Large intestine (tissue), 3 donors: Measurements from ENCODE around the gene PRKAG2. TPM values are rescaled to one million over a fixed set of nuclear protein-coding genes. Genes with fewer than 3 reads are reported as not detected.
"Not testable (repeated sequence)": the region's sequence is repeated elsewhere in the genome, so short reads cannot be mapped to it uniquely, and the experiment has no call there.

ENCODE experiments used
- DNase-seq, 2 donors: peaks; one replicate each; pipeline versions ENCODE4 v3.0.0 to v3.0.0-alpha.2; 2013
- H3K27ac ChIP-seq: one replicate; pipeline ENCODE4 v1.5.1; 2013; ENCODE audit warnings: low read length
- H3K27me3 ChIP-seq: 2 replicates; pipeline ENCODE4 v1.6.1; 2013; ENCODE audit warnings: low read length; ENCODE audit not compliant: control insufficient read depth, insufficient read depth
- H3K36me3 ChIP-seq: 2 replicates; pipeline ENCODE4 v1.6.1; 2013; ENCODE audit warnings: low read length; ENCODE audit not compliant: control insufficient read depth, insufficient read depth
- H3K4me1 ChIP-seq: one replicate; pipeline ENCODE4 v1.6.1; 2013; ENCODE audit warnings: low read length; ENCODE audit not compliant: control insufficient read depth, insufficient read depth
- H3K4me3 ChIP-seq: one replicate; pipeline ENCODE4 v1.5.1; 2013; ENCODE audit warnings: low read length
- H3K9me3 ChIP-seq: one replicate; pipeline ENCODE4 v1.6.1; 2013; ENCODE audit warnings: mild to moderate bottlenecking, low read depth, low read length, moderate library complexity; ENCODE audit not compliant: control insufficient read depth
- WGBS: methylation state at CpG from one replicate; pipeline ENCODE4 v1.1.5; 2013; ENCODE audit warnings: low lambda C conversion rate; ENCODE audit not compliant: insufficient coverage; 5-methylcytosine and 5-hydroxymethylcytosine counted together
- polyA plus RNA-seq: library from polyadenylated mRNA; unstranded; fragments of 120-200 nt; gene quantifications from one replicate; pipeline ENCODE4 v1.2.1, GENCODE V29; 2013

The PRKAG2 gene
- polyA plus RNA-seq, 1 donor, result 50.9 TPM

DNA sequence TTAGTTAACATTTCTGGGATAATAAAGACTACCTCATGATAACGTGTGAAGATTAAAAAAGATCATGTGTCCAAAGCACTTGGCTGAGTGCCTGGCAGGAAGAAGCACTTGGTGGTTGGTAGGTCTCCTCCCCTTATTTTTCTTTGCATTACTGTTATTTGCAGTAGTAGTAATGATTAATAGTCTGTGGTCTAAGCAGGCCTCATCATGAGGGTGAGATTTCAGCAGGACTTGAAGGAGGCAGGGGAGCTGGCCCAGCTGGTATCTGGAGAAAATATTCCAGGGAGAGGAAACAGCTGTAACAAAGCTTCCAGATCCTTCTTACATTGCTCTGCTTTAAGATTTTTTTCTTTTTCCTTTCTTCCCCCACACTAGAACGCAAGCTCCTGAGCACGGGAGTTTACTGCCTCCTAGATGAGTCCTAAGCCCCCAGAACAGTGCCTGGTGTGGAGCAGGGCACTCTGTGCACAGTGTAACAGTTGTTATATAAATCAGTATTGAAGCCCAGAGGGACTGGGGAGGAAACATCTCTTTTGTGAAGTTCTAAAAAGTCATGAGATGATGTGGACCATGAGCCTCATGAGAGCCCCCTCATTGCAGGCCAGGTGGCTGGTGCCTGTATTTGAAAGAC is 326.1 kb downstream of the PRKAG2 start:
- DNase-seq, result peak; percentile 34 to 67
- no peaks in the 10 kb centered on the region for H3K4me1 ChIP-seq
- H3K27me3 ChIP-seq, result peaks cover 4% of the 10 kb centered on the region
- no peaks in the 10 kb centered on the region for H3K9me3 ChIP-seq
- no peaks in the 10 kb centered on the region for H3K36me3 ChIP-seq
- H3K27ac ChIP-seq, result no peak overlapping the region
- 60% methylated on average over 1 of the region's 3 CpGs for WGBS
- no peak overlapping the region for H3K4me3 ChIP-seq

DNA sequence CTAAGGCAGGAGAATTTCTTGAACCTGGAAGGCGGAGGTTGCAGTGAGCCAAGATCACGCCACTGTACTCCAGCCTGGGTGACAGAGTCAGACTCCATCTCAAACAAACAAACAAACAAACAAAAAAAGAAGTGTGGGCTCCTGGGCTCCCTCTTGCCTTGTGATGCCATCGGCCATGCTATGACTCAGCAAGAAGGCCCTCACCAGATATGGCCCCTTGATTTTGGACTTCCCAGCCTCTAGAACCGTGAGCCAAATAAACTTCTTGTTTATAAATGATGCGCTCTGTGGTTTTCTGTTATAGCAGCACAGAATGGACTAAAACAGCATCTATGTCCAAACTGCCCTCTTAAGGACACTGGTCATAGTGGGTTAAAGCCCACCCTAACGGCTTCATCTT is 327.3 kb downstream of the PRKAG2 start:
- no peak for DNase-seq
- WGBS, result no CpG with 5 or more reads among the region's 6 CpGs
- Histone ChIP-seq H3K36me3 (no peaks in the 10 kb centered on the region), H3K4me1 (no peaks in the 10 kb centered on the region), H3K27me3 (peaks cover 4% of the 10 kb centered on the region), H3K27ac (no peak overlapping the region), H3K4me3 (no peak overlapping the region), H3K9me3 (no peaks in the 10 kb centered on the region)

DNA sequence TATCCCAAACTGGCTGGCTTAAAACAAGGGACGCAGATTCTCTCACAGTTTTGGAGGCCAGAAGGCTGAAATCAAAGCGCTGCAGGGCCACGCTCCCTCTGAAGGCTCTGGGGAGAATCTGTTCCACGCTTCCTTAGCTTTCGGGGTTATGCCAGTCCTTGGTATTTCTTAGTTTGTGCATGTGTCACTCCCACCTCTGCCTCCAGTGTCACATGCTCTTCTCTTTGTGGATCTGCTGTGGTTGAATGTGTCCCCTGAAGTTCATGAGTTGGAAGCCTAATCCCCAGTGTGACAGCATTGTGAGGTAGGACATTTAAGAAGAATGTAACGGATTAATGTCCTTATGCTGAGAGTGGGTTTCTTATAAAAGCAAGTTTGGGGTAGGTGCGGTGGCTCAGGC is 327.8 kb downstream of the PRKAG2 start:
- Histone ChIP-seq H3K27ac (no peak overlapping the region), H3K27me3 (peaks cover 4% of the 10 kb centered on the region), H3K4me1 (no peaks in the 10 kb centered on the region), H3K36me3 (no peaks in the 10 kb centered on the region), H3K4me3 (no peak overlapping the region), H3K9me3 (no peaks in the 10 kb centered on the region)
- DNase-seq, result no peak
- WGBS, result 100% methylated on average over 2 of the region's 7 CpGs

DNA sequence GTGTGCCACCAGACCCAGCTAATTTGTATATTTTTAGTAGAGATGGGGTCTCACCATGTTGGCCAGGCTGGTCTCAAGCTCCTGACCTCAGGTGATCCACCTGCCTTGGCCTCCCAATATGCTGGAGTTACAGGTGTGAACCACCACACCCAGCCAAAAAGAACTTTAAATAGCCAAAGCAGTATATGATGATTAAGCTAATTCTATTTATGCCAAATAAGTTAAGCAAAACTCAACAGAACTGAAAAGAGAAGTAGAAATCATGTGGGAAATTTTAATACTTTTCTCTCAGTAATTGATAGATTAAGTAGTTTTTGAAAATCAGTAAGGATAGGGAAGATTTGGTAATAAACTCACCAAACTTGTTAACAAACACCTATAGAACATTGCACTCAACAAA is 332.7 kb downstream of the PRKAG2 start:
- no peaks in the 10 kb centered on the region for H3K9me3 ChIP-seq
- H3K4me3 ChIP-seq, result no peak overlapping the region
- H3K27me3 ChIP-seq, result peaks cover 4% of the 10 kb centered on the region
- no peak overlapping the region for H3K27ac ChIP-seq
- H3K36me3 ChIP-seq, result no peaks in the 10 kb centered on the region
- no peak for DNase-seq
- no peaks in the 10 kb centered on the region for H3K4me1 ChIP-seq

DNA sequence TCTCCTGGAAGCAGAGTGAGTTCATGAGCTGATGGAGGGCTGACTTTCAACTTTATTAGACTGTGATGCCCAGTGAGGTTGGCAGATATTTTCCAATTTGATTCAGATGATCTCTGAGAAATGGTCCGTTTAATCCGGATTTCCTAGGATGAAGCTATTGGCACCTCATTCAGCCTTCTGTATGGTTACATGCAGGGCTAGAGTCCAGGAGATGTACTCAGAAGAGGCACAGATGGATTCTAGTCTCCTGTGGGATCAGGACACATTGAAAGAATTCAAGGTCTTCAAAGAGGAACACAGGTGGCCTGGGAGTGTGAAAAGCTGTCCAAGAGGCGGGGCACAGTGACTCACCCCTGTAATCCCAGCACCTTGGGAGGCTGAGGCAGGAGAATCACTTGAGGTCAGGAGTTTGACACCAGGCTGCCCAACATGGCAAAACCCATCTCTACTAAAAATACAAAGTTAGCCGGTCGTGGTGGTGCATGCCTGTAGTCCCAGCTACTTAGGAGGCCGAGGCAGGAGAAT is 334.2 kb downstream of the PRKAG2 start:
- H3K4me3 ChIP-seq, result no peak overlapping the region
- H3K9me3 ChIP-seq, result no peaks in the 10 kb centered on the region
- H3K27ac ChIP-seq, result no peak overlapping the region
- H3K4me1 ChIP-seq, result no peaks in the 10 kb centered on the region
- no peaks in the 10 kb centered on the region for H3K36me3 ChIP-seq
- H3K27me3 ChIP-seq, result peaks cover 4% of the 10 kb centered on the region
- DNase-seq, result no peak
- WGBS, result 100% methylated on average over 2 of the region's 6 CpGs

DNA sequence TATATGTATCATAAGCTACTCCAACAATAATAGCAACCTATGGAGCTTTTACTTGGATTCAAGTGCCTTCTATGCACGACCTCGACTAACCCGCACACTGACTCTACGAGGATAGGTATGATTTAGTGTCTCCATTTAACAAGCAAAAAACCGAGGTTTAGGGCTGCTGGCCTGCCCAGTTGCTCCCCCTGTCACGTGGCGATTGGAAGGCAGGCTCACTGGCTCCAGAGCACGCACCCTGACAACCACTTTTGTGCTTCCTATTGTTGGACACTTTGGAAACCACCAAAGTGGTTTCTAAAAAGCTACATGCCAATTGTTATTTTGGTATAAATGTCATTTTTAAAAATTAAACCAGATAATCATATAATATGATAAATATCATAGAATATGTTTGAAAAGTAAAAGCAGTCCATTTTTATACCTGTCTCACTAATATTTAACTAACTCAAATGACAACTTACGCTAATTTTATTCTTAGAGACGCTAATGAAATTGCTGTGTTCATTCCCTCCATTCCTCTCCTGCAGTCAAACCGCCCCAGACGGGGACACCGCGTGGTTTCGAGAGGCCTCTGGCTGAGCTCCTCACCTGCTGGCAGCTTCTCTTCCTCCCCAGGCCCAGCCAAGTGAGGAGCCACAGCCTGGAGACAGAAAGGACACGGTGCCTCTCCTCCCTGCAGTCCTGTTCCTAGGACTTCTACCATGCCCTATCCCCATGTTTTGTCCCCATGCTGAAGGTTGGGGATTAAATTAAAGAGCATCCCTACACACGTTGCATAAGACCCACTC is 335.0 kb downstream of the PRKAG2 start:
- Histone ChIP-seq H3K9me3 (no peaks in the 10 kb centered on the region), H3K36me3 (no peaks in the 10 kb centered on the region), H3K27ac (no peak overlapping the region), H3K4me1 (no peaks in the 10 kb centered on the region), H3K4me3 (no peak overlapping the region), H3K27me3 (peaks cover 4% of the 10 kb centered on the region)
- WGBS, result no CpG with 5 or more reads among the region's 17 CpGs
- DNase-seq, result no peak

DNA sequence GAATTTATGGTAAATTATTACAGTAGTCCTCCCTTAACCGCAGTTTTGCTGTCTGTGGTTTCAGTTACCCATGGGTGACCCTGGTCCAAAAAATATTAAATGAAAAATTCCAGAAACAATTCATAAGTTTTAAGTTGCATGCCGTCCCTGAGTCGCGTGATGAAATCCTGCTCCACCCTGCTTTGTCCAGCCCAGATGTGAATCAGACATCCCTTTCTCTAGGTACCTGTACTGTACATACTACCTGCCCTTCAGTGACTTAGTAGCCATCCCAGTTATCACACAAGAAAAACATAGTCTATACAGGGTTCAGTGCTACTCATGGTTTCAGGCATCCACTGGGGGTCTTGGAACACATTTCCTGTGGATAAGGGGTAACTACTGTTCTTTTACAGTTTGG is 336.8 kb downstream of the PRKAG2 start:
- no peak overlapping the region for H3K27ac ChIP-seq
- no CpG with 5 or more reads among the region's 4 CpGs for WGBS
- no peaks in the 10 kb centered on the region for H3K36me3 ChIP-seq
- H3K9me3 ChIP-seq, result no peaks in the 10 kb centered on the region
- DNase-seq, result no peak
- no peak overlapping the region for H3K4me3 ChIP-seq
- H3K4me1 ChIP-seq, result no peaks in the 10 kb centered on the region
- no peaks in the 10 kb centered on the region for H3K27me3 ChIP-seq

DNA sequence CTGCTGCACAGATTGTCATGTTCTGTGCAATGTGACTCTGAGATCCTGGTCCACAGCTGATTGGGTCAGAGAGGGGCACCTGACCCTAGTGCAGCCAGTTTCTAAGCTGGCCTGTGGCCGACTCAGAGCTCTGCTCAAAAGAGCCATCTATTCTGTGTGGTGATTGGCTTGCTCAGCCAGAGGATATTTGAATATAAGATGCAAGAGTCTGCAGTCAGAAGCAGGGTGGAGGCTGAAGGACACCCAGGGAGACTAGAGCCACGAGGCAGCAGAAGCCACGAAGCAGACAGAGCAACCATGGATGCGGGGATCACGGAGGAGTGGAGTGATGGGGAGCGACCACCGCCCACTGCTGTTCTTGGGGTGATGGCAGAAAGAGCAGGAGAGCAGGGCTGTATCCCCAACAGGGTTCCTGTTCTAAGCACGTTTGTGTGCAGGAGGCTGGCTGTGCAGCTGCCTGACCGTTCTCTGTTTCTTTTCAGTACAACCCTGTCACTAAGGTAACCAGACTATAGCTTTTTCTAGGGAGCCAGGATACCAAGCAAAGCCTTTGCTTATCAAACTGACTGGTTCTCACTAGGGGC is 337.7 kb downstream of the PRKAG2 start:
- no peak for DNase-seq

DNA sequence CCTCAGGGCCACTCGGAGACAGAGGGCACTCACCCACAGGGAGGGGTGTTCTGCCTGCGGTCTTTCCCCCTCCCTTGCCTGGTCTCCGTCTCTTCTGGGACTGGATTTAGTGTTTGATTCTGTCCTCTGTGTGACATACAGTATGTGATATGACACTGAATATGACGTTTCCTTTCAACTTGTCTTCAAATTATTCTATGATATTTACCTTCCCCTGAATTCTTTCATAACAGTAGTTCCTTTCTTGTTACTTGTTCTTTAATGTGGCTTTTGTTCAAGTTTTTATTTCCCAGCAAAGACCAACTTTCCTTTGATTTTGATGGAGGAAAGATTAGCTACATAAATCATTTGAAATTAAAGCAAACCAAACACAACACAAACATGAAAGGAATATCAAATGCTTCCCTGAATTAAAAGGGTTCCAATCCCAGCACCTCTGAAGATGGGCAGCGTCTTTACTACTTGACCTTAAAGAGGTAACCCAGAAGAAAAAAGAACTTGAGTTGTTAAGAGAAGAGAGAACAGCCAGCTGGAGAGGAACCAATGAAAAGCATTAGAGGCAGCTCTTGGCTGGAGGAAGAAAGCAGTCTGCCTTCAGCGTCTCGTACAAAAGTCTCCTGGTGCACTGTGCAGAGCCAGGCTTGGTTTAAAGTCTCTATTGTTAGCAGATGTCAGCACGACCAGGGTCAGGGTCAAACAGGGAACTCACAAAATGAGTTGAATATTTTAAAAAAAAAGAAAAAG is 338.9 kb downstream of the PRKAG2 start:
- H3K9me3 ChIP-seq, result no peaks in the 10 kb centered on the region
- no peaks in the 10 kb centered on the region for H3K27me3 ChIP-seq
- H3K4me3 ChIP-seq, result no peak overlapping the region
- no peaks in the 10 kb centered on the region for H3K36me3 ChIP-seq
- no peaks in the 10 kb centered on the region for H3K4me1 ChIP-seq
- 49% methylated on average over 4 of the region's 8 CpGs for WGBS
- no peak overlapping the region for H3K27ac ChIP-seq
- no peak for DNase-seq

More for the DNA sequence above, 337.7 kb downstream of the PRKAG2 start:
- H3K4me3 ChIP-seq, result no peak overlapping the region
- no peaks in the 10 kb centered on the region for H3K9me3 ChIP-seq
- H3K4me1 ChIP-seq, result no peaks in the 10 kb centered on the region
- no CpG with 5 or more reads among the region's 9 CpGs for WGBS
- H3K27me3 ChIP-seq, result no peaks in the 10 kb centered on the region
- H3K36me3 ChIP-seq, result no peaks in the 10 kb centered on the region
- H3K27ac ChIP-seq, result no peak overlapping the region

DNA sequence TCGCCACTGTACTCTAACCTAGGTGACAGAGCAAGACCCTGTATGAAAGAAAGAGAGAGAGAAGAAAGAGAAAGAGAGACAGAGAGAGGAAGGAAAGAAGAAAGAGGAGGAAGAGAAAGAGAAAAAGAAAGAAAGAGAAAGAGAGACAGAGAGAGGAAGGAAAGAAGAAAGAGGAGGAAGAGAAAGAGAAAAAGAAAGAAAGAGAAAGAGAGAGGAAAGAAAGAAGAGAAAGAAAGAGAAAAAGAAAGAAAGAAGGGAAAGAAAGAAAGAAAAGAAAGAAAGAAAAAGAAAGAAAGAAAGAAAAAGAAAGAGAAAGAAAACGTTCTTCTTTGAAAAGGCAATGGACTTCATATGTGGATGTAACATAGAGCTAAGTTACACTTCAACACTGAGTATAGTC is 340.7 kb downstream of the PRKAG2 start:
- WGBS, result 94% methylated on average over 2 of the region's 2 CpGs
- not testable (repeated sequence) for H3K9me3 ChIP-seq

More for the DNA sequence above, 340.7 kb downstream of the PRKAG2 start:
- not testable (repeated sequence) for H3K36me3 ChIP-seq, H3K27me3 ChIP-seq, H3K27ac ChIP-seq, DNase-seq, H3K4me1 ChIP-seq, H3K4me3 ChIP-seq
